Measurements from ENCODE around the gene USP24. TPM values are rescaled to one million over a fixed set of nuclear protein-coding genes. Genes with fewer than 3 reads are reported as not detected.

USP24 gene
- total RNA-seq, 2 donors from 2014 or later: 31.8 to 34.9 TPM

- no peaks in the 10 kb centered on the region for H3K9me3 ChIP-seq
- H3K27me3 ChIP-seq: no peaks in the 10 kb centered on the region
- no peak for DNase-seq
- H3K36me3 ChIP-seq: no peaks in the 10 kb centered on the region
- intact Hi-C loops (cut with DNase I): no loop called here
- no peak overlapping the region for H3K4me3 ChIP-seq
- no peak overlapping the region for H3K27ac ChIP-seq
- TF ChIP-seq CTCF (IDR thresholded peaks at IDR 0.05): no peak
- no peak overlapping the region for H3K9ac ChIP-seq (ENCODE audit: low read depth in 2 of 2, low read length in 2 of 2)
- no peaks in the 10 kb centered on the region for H3K4me1 ChIP-seq
These were observed 26.3 kb downstream of the USP24 start for GRCh38 chr1:55188909-55189308.

GRCh38 chr1:55185832-55186231 is 29.3 kb downstream of the USP24 start:
- intact Hi-C loops (cut with DNase I): no loop called here
- Histone ChIP-seq H3K9me3 (no peaks in the 10 kb centered on the region), H3K4me1 (no peaks in the 10 kb centered on the region), H3K36me3 (no peaks in the 10 kb centered on the region), H3K9ac (ENCODE audit: low read depth in 2 of 2, low read length in 2 of 2) (no peak overlapping the region), H3K27me3 (no peaks in the 10 kb centered on the region), H3K4me3 (no peak overlapping the region), H3K27ac (no peak overlapping the region)
- no peak for DNase-seq
- TF ChIP-seq CTCF (IDR thresholded peaks at IDR 0.05): no peak

- no peak for TF ChIP-seq CTCF (IDR thresholded peaks at IDR 0.05)
- no peaks in the 10 kb centered on the region for H3K36me3 ChIP-seq
- no peak overlapping the region for H3K4me3 ChIP-seq
- H3K4me1 ChIP-seq: no peaks in the 10 kb centered on the region
- no peaks in the 10 kb centered on the region for H3K27me3 ChIP-seq
- H3K9ac ChIP-seq (ENCODE audit: low read depth in 2 of 2, low read length in 2 of 2): no peak overlapping the region
- no peak overlapping the region for H3K27ac ChIP-seq
- no peak for DNase-seq
- intact Hi-C loops (cut with DNase I): no loop called here
- H3K9me3 ChIP-seq: no peaks in the 10 kb centered on the region
These were observed 30.3 kb downstream of the USP24 start for GRCh38 chr1:55184859-55185258.

GRCh38 chr1:55181666-55182065 is 33.5 kb downstream of the USP24 start:
- Histone ChIP-seq H3K4me1 (no peaks in the 10 kb centered on the region), H3K27me3 (no peaks in the 10 kb centered on the region), H3K9ac (ENCODE audit: low read depth in 2 of 2, low read length in 2 of 2) (no peak overlapping the region), H3K4me3 (no peak overlapping the region), H3K9me3 (no peaks in the 10 kb centered on the region), H3K27ac (no peak overlapping the region), H3K36me3 (no peaks in the 10 kb centered on the region)
- TF ChIP-seq CTCF (IDR thresholded peaks at IDR 0.05): no peak
- intact Hi-C loops (cut with DNase I): no loop called here
- DNase-seq: no peak

GRCh38 chr1:55180075-55180670 is 35.0 kb downstream of the USP24 start:
- no peak for TF ChIP-seq CTCF (IDR thresholded peaks at IDR 0.05)
- DNase-seq: no peak
- no peak overlapping the region for H3K4me3 ChIP-seq
- H3K27me3 ChIP-seq: no peaks in the 10 kb centered on the region
- intact Hi-C loops (cut with DNase I): no loop called here
- H3K9me3 ChIP-seq: no peaks in the 10 kb centered on the region
- H3K27ac ChIP-seq: no peak overlapping the region
- H3K9ac ChIP-seq (ENCODE audit: low read depth in 2 of 2, low read length in 2 of 2): no peak overlapping the region
- H3K4me1 ChIP-seq: no peaks in the 10 kb centered on the region
- no peaks in the 10 kb centered on the region for H3K36me3 ChIP-seq

Data from colonic mucosa (tissue), 4 donors.